ENCODE results near the gene TMEM14C.
A peak's percentile ranks its signal among the peaks of the same experiment; 100 is the strongest.

TMEM14C gene

DNA sequence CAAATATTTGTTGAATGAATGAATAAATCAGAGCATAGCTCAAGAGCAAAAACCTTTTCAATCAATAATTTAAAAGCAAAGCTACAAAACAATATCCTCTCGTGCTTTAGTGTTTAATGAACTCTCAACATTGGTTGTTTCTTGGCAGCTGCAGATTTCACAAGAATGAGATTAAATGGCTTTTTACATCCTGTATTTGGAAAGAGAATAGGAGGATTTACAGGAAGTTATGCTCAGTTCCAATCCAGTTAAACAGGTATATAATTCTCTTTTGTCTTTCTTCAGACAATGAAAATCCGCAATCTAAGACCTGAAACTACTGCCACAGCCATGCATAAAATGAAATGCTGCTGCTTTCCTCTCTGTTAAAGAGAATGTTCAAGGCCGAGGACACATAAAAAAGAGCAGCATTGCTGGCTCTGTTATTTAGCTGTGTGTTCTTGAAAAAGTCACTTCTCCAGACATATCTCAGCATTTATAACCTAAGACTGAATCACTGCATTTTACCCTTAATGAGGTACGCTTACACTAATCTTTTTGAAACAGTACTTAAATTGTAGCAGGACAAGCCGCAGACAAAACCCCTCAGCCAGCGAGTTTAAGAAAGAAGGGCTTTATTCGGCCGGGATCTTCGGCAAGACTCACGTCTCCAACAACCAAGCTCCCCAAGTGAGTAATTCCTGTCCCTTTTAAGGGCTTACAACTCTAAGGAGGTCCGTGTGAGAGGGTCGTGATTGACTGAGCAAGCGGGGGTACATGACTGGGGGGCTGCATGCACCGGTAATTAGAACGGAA, 32.0 kb upstream of the TMEM14C start:
- peaks cover 9% of the 10 kb centered on the region for H3K4me1 ChIP-seq (ENCODE audit: control insufficient read depth, insufficient read depth, low read length, poor library complexity, severe bottlenecking)
- no peaks in the 10 kb centered on the region for H3K36me3 ChIP-seq (ENCODE audit: control insufficient read depth, insufficient read depth, low read length)
- no peak for DNase-seq
- H3K4me3 ChIP-seq (ENCODE audit: insufficient read depth, low read depth, low read length, poor library complexity, severe bottlenecking): no peak overlapping the region
- H3K27ac ChIP-seq (ENCODE audit: insufficient read depth, low read length, poor library complexity, severe bottlenecking): no peak overlapping the region
- H3K9me3 ChIP-seq (ENCODE audit: control insufficient read depth, low read length): no peaks in the 10 kb centered on the region
- H3K27me3 ChIP-seq (replicated peaks; ENCODE audit: control insufficient read depth, insufficient read depth, low read length, poor library complexity, severe bottlenecking): no peaks in the 10 kb centered on the region

DNA sequence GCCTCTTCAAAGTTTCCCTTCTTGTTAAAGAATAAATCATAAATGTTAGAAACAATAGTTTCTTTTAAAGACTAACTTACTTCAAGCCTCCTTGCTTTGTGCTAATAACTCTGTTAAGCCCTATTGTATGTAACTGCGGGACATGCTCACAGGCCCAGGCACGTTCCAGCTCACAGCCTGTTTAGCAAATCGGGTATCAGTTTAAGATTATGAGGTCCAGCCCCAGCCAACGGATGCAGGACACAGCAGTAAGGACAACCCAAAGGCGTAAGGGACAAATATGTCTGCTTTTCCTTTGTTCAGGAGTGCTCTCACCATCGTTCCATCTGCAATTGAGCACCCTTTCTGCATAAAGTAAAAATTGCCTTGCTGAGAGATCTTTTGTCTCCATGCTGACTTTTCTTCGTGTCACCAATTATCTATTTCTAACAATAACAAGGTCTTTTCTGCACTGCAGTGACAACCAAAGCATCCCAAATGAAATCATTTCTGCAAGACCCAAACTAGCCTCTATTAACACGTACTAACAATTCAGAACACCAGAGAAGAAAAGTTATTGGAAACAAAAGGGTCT, 29.8 kb upstream of the TMEM14C start:
- H3K4me1 ChIP-seq (ENCODE audit: control insufficient read depth, insufficient read depth, low read length, poor library complexity, severe bottlenecking): peaks cover 16% of the 10 kb centered on the region
- no peak overlapping the region for H3K4me3 ChIP-seq (ENCODE audit: insufficient read depth, low read depth, low read length, poor library complexity, severe bottlenecking)
- H3K27ac ChIP-seq (ENCODE audit: insufficient read depth, low read length, poor library complexity, severe bottlenecking): no peak overlapping the region
- no peaks in the 10 kb centered on the region for H3K27me3 ChIP-seq (replicated peaks; ENCODE audit: control insufficient read depth, insufficient read depth, low read length, poor library complexity, severe bottlenecking)
- no peak for DNase-seq
- H3K36me3 ChIP-seq (ENCODE audit: control insufficient read depth, insufficient read depth, low read length): no peaks in the 10 kb centered on the region
- no peaks in the 10 kb centered on the region for H3K9me3 ChIP-seq (ENCODE audit: control insufficient read depth, low read length)

DNA sequence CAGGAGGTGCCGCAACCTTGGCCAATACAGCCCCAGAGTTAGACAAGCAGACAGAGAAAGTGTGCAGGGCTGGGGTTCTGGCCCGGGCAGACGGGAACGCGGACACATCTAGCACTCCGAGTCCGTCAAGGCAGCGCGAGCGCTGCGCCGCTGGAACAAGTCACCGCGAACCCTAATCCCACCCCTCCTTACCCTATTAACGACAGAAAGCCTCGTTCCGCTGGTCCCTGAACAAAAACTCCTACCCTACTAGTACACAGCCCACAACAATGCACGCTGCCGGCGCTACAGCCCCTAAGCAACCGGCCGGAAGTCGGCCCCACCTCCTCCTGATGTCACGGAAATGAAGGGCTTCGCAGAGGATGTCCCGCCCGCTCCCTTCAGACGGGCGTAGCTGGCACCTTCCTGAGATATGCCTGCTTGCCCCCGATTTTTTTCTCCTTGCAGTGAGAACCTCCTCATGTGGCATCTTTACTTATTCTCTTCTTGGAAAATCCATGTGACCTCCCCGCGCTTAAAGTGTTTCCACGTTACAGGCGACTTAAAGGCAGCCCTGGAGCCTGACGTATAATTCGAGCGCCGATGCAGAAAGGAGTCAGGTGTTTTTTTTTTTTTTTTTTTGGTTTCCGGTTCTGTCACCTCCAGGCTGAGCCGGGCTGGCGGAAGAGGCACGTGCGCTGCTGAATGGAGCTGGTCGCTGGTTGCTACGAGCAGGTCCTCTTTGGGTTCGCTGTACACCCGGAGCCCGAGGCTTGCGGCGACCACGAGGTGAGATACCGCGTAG, 28.4 kb upstream of the TMEM14C start, which contains the start of the genes C6orf52 and PAK1IP1:
Gene C6orf52 (minus strand): TSS at position 315 of the 784 bp plus-strand sequence. CDS start 7,066 bp downstream, outside the sequence.
Gene PAK1IP1 (plus strand): TSS at position 671 of the 784 bp plus-strand sequence. CDS start 14 bp downstream, at position 685.
- DNase-seq: peak; percentile 86 to 90 (median 90)

DNA sequence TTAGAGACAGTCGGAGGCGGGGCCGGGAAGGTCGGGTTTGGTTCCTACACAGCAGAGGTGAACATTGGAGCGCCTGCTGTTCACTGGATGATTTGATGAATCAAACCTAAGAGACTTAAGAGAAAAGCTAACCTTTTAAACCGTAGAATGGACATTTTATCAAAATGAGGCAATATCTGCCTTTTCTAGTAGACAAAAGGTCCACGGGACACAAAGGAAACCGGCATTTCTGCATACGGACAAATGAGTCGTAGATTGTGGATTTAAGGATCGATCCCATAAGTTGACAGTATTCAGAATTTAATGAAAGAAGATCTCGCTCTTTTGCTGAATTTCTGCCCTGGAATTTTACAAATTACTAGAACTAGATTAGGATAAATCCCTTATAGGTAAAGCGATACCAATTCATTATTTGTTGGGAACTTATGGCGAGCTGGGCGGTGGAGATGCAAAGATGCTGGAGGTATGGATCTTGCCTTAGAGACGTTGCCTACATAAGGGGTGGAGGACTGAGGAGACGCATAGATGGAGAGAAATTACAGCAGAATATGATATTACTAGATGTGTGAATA, 27.7 kb upstream of the TMEM14C start:
- H3K36me3 ChIP-seq (ENCODE audit: control insufficient read depth, insufficient read depth, low read length): peaks cover 8% of the 10 kb centered on the region
- DNase-seq: no peak
- peaks cover 16% of the 10 kb centered on the region for H3K4me1 ChIP-seq (ENCODE audit: control insufficient read depth, insufficient read depth, low read length, poor library complexity, severe bottlenecking)
- peak overlapping the region; percentile 84 for H3K4me3 ChIP-seq (ENCODE audit: insufficient read depth, low read depth, low read length, poor library complexity, severe bottlenecking)
- H3K27me3 ChIP-seq (replicated peaks; ENCODE audit: control insufficient read depth, insufficient read depth, low read length, poor library complexity, severe bottlenecking): no peaks in the 10 kb centered on the region
- H3K27ac ChIP-seq (ENCODE audit: insufficient read depth, low read length, poor library complexity, severe bottlenecking): peak overlapping the region; percentile 96
- no peaks in the 10 kb centered on the region for H3K9me3 ChIP-seq (ENCODE audit: control insufficient read depth, low read length)

More for the DNA sequence above, 28.4 kb upstream of the TMEM14C start, which contains the start of the genes C6orf52 and PAK1IP1:
- Histone ChIP-seq H3K27ac (ENCODE audit: insufficient read depth, low read length, poor library complexity, severe bottlenecking) (peak within 1 kb of the TSS; percentile 96), H3K36me3 (ENCODE audit: control insufficient read depth, insufficient read depth, low read length) (peaks cover 2% of the 10 kb centered on the region), H3K9me3 (ENCODE audit: control insufficient read depth, low read length) (no peaks in the 10 kb centered on the region), H3K4me3 (ENCODE audit: insufficient read depth, low read depth, low read length, poor library complexity, severe bottlenecking) (peak within 1 kb of the TSS; percentile 84), H3K4me1 (ENCODE audit: control insufficient read depth, insufficient read depth, low read length, poor library complexity, severe bottlenecking) (peaks cover 16% of the 10 kb centered on the region), H3K27me3 (replicated peaks; ENCODE audit: control insufficient read depth, insufficient read depth, low read length, poor library complexity, severe bottlenecking) (no peaks in the 10 kb centered on the region)

DNA sequence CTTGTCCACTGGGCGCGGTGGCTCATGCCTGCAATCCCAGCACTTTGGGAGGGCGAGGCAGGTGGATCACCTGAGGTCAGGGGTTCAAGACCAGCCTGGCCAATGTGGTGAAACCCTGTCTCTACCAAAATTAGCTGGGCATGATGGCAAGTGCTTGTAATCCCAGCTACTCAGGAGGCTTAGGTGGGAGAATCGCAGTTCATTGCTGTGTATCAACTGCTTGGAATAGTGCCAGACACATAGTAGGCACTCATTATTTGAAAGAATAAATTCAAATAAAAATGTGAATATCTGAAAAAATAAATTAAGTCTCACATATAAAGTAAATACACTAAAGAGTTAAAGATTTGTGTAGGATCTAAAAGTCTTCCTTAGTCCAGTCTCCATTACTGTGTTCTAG, 26.2 kb upstream of the TMEM14C start:
- no peak for DNase-seq
- Histone ChIP-seq H3K4me1 (ENCODE audit: control insufficient read depth, insufficient read depth, low read length, poor library complexity, severe bottlenecking) (peaks cover 16% of the 10 kb centered on the region), H3K9me3 (ENCODE audit: control insufficient read depth, low read length) (no peaks in the 10 kb centered on the region), H3K4me3 (ENCODE audit: insufficient read depth, low read depth, low read length, poor library complexity, severe bottlenecking) (no peak overlapping the region), H3K36me3 (ENCODE audit: control insufficient read depth, insufficient read depth, low read length) (peaks cover 9% of the 10 kb centered on the region), H3K27ac (ENCODE audit: insufficient read depth, low read length, poor library complexity, severe bottlenecking) (no peak overlapping the region), H3K27me3 (replicated peaks; ENCODE audit: control insufficient read depth, insufficient read depth, low read length, poor library complexity, severe bottlenecking) (no peaks in the 10 kb centered on the region)

DNA sequence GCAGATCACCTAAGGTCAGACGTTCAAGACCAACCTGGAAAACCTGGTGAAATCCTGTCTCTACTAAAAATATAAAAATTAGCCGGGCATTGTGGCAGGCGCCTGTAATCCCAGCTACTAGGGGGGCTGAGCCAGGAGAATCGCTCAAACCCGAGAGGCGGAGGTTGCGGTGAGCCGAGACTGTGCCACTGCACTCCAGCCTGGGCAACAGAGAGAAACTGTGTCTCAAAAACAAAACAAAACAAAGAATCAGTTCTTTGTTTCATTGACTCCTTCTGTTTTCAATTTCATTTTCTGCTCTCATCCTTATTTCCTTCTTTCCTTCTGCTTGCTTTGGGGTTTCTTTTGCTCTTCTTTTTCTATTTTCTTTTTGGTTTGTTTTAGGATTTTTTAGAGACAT, 8.9 kb upstream of the TMEM14C start:
- H3K36me3 ChIP-seq (ENCODE audit: control insufficient read depth, insufficient read depth, low read length): peaks cover 3% of the 10 kb centered on the region
- no peak overlapping the region for H3K27ac ChIP-seq (ENCODE audit: insufficient read depth, low read length, poor library complexity, severe bottlenecking)
- no peaks in the 10 kb centered on the region for H3K9me3 ChIP-seq (ENCODE audit: control insufficient read depth, low read length)
- H3K27me3 ChIP-seq (replicated peaks; ENCODE audit: control insufficient read depth, insufficient read depth, low read length, poor library complexity, severe bottlenecking): no peaks in the 10 kb centered on the region
- H3K4me3 ChIP-seq (ENCODE audit: insufficient read depth, low read depth, low read length, poor library complexity, severe bottlenecking): no peak overlapping the region
- DNase-seq: no peak
- H3K4me1 ChIP-seq (ENCODE audit: control insufficient read depth, insufficient read depth, low read length, poor library complexity, severe bottlenecking): no peaks in the 10 kb centered on the region

DNA sequence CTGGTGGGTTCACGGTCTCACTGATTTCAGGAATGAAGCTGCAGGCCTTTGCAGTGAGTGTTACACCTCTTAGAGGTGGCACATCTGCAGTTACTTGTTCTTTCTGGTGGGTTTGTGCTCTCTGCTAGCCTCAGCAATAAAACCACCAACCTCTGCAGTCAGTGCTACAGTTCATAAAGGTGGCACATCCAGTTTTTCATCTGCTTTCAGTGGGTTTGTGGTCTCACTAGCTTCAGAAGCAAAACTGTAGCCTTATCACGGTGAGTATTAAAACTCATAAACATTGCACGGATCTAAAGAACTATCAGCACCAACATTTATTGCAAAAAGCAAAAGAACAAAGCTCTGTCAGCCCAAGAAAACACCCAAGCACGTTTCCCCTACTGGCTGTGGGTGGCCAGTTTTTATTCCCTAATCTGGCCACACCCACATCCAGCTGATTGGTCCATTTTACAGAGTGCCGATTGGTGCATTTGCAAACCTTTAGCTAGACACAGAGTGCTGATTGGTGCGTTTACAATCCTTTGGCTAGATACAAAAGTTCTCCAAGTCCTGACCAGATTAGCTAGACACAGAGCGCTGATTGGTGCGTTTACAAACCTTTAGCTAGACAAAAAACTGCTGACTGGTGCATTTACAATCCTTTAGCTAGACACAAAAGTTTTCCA, 3.4 kb upstream of the TMEM14C start:
- H3K36me3 ChIP-seq (ENCODE audit: control insufficient read depth, insufficient read depth, low read length): no peaks in the 10 kb centered on the region
- DNase-seq: no peak
- no peaks in the 10 kb centered on the region for H3K27me3 ChIP-seq (replicated peaks; ENCODE audit: control insufficient read depth, insufficient read depth, low read length, poor library complexity, severe bottlenecking)
- H3K9me3 ChIP-seq (ENCODE audit: control insufficient read depth, low read length): no peaks in the 10 kb centered on the region
- peak overlapping the region; percentile 63 for H3K4me3 ChIP-seq (ENCODE audit: insufficient read depth, low read depth, low read length, poor library complexity, severe bottlenecking)
- no peak overlapping the region for H3K27ac ChIP-seq (ENCODE audit: insufficient read depth, low read length, poor library complexity, severe bottlenecking)
- H3K4me1 ChIP-seq (ENCODE audit: control insufficient read depth, insufficient read depth, low read length, poor library complexity, severe bottlenecking): peaks cover 6% of the 10 kb centered on the region

DNA sequence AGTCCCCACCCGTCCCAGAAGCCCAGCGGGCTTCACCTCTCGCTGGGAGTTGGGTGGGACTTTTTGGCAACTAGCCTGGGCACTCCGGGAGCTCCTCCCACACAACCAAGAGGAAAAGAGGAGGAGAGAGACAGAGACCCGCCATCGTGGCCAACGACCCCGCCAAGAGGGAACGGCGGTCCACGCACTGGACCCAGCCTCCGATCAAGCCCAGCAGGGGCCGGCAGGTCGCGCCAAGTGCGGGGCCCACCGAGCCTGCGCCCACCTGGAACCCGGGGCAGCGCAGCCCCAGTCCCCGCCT, 3.0 kb upstream of the TMEM14C start:
- Histone ChIP-seq H3K27ac (ENCODE audit: insufficient read depth, low read length, poor library complexity, severe bottlenecking) (peak overlapping the region; percentile 71), H3K36me3 (ENCODE audit: control insufficient read depth, insufficient read depth, low read length) (no peaks in the 10 kb centered on the region), H3K27me3 (replicated peaks; ENCODE audit: control insufficient read depth, insufficient read depth, low read length, poor library complexity, severe bottlenecking) (no peaks in the 10 kb centered on the region), H3K9me3 (ENCODE audit: control insufficient read depth, low read length) (no peaks in the 10 kb centered on the region), H3K4me1 (ENCODE audit: control insufficient read depth, insufficient read depth, low read length, poor library complexity, severe bottlenecking) (peaks cover 6% of the 10 kb centered on the region), H3K4me3 (ENCODE audit: insufficient read depth, low read depth, low read length, poor library complexity, severe bottlenecking) (peak overlapping the region; percentile 63)
- no peak for DNase-seq

DNA sequence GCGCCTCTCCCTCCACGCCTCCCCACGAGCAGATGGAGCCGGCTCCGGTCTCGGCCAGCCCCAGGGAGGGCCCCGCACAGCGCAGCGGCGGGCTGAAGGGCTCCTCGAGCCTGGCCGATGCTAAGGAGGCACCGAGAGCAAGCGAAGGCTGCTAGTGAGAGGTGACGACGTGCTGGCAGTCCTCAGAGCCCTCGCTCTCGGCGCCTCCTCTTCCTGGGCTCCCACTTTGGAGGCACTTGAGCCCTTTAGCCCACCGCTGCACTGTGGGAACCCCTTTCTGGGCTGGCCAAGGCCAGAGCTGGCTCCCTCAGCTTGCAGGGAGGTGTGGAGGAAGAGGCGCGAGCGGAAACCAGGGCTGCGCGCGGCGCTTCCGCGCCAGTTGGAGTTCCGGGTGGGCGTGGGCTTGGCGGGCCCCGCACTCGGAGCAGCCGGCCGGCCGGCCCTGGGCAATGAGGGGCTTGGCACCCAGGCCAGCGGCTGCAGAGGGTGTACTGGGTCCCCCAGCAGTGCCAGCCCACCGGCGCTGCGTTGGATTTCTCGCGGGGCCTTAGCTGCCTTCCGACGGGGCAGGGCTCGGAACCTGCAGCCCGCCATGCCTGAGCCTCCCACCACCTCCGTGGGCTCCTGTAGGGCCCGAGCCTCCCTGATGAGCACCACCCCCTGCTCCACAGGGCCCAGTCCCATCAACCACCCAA, 2.5 kb upstream of the TMEM14C start:
- no peaks in the 10 kb centered on the region for H3K36me3 ChIP-seq (ENCODE audit: control insufficient read depth, insufficient read depth, low read length)
- DNase-seq: peak; percentile 31 to 50 (median 41)
- peak overlapping the region; percentile 63 for H3K4me3 ChIP-seq (ENCODE audit: insufficient read depth, low read depth, low read length, poor library complexity, severe bottlenecking)
- no peaks in the 10 kb centered on the region for H3K27me3 ChIP-seq (replicated peaks; ENCODE audit: control insufficient read depth, insufficient read depth, low read length, poor library complexity, severe bottlenecking)
- H3K9me3 ChIP-seq (ENCODE audit: control insufficient read depth, low read length): no peaks in the 10 kb centered on the region
- peaks cover 6% of the 10 kb centered on the region for H3K4me1 ChIP-seq (ENCODE audit: control insufficient read depth, insufficient read depth, low read length, poor library complexity, severe bottlenecking)
- H3K27ac ChIP-seq (ENCODE audit: insufficient read depth, low read length, poor library complexity, severe bottlenecking): peak overlapping the region; percentile 71

Data from effector memory CD4-positive, alpha-beta T cell (primary cell).